ENCODE results near the gene RPA1. TPM values are rescaled to one million over a fixed set of nuclear protein-coding genes. Genes with fewer than 3 reads are reported as not detected.
"Not testable (repeated sequence)": the region's sequence is repeated elsewhere in the genome, so short reads cannot be mapped to it uniquely, and the experiment has no call there.

Gene RPA1
- total and polyA plus RNA-seq, 8 donors = 10.3 to 57.5 (median 23.8) TPM

- no peak for DNase-seq
- Histone ChIP-seq H3K27me3 (no peaks in the 10 kb centered on the region), H3K4me3 (no peak overlapping the region), H3K36me3 (peaks cover 41 to 100% (median 100%) of the 10 kb centered on the region in 4 donors), H3K9me3 (no peaks in the 10 kb centered on the region), H3K27ac (no peak overlapping the region), H3K4me1 (no peaks in the 10 kb centered on the region)
- WGBS, 5 donors = 88 to 96% (median 93%) methylated on average over 14 of the region's 14 CpGs
- intact Hi-C loops (cut with DNase I; ENCODE audit: low total_unique reads) = no loop called here
- TF ChIP-seq POLR2AphosphoS5 (IDR thresholded peaks at IDR 0.05) = no peak
- TF ChIP-seq POLR2A (IDR thresholded peaks at IDR 0.05) = no peak
- no peak for TF ChIP-seq EP300 (IDR thresholded peaks at IDR 0.05)
Observed at GRCh38 chr17:1888741-1889140, 58.9 kb downstream of the RPA1 start.

DNA sequence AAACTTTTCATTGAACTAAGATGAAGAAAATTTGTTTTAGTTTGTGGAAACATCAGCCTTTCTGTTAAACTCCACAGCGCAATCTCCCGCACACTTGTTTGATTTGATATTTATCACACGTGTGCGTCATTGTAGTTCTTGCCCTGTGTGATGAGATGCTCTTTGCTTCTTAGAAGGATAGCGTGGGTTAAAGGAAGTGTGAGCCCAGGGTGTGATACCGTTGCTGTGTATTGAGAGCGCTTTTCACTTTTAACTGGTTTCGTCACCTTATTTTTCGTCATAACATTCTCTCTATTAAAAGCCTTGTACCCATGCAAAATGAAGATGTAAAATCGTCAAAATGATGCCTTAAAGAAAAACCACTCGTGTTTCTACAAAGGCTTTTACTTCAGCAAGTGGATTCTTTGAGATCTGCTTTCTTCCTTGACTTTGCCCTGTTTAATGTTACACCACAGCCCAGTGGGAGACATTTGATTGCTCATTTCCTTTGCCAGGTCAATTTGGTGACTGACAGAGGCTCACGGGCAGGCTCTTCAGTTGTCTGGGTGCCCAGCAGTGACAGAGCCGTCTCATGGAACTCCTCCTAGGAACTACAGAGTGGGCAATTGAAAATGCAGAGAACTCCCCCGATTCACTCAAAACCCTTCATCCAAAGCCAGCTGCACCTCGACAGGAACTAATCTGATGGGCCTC is 61.1 kb downstream of the RPA1 start:
- DNase-seq = no peak
- intact Hi-C loops (cut with DNase I; ENCODE audit: low total_unique reads) = no loop called here
- Histone ChIP-seq H3K36me3 (peaks cover 35 to 100% (median 100%) of the 10 kb centered on the region in 4 donors), H3K9me3 (no peaks in the 10 kb centered on the region), H3K27ac (no peak overlapping the region), H3K4me1 (no peaks in the 10 kb centered on the region), H3K27me3 (no peaks in the 10 kb centered on the region), H3K4me3 (no peak overlapping the region)
- WGBS, 5 donors = 85 to 88% (median 86%) methylated on average over 15 of the region's 15 CpGs
- TF ChIP-seq POLR2A (IDR thresholded peaks at IDR 0.05) = no peak

- Histone ChIP-seq H3K27me3 (no peaks in the 10 kb centered on the region), H3K9me3 (no peaks in the 10 kb centered on the region), H3K36me3 (peaks cover 40 to 99% (median 94%) of the 10 kb centered on the region in 4 donors), H3K27ac (no peak overlapping the region), H3K4me1 (no peaks in the 10 kb centered on the region), H3K4me3 (no peak overlapping the region)
- DNase-seq = no peak
- intact Hi-C loops (cut with DNase I; ENCODE audit: low total_unique reads) = no loop called here
- TF ChIP-seq POLR2AphosphoS5 (IDR thresholded peaks at IDR 0.05) (no peak), CTCF (IDR thresholded peaks at IDR 0.05) (no peak), EP300 (IDR thresholded peaks at IDR 0.05) (no peak), POLR2A (IDR thresholded peaks at IDR 0.05) (no peak)
- WGBS, 5 donors = 77 to 91% (median 83%) methylated on average over 7 of the region's 7 CpGs
Observed at GRCh38 chr17:1894753-1895339, 65.0 kb downstream of the RPA1 start.

- H3K4me3 ChIP-seq; H3K27ac ChIP-seq; H3K9me3 ChIP-seq; H3K27me3 ChIP-seq; intact Hi-C loops (cut with DNase I; ENCODE audit: low total_unique reads); DNase-seq; H3K4me1 ChIP-seq: not testable (repeated sequence)
- whole genome bisulfite sequencing, 5 donors = 93 to 97% (median 95%) methylated on average over 11 of the region's 11 CpGs
- H3K36me3 ChIP-seq = peaks cover 34 to 92% (median 88%) of the 10 kb centered on the region in 4 donors
Observed at GRCh38 chr17:1895479-1895878, 65.7 kb downstream of the RPA1 start.

DNA sequence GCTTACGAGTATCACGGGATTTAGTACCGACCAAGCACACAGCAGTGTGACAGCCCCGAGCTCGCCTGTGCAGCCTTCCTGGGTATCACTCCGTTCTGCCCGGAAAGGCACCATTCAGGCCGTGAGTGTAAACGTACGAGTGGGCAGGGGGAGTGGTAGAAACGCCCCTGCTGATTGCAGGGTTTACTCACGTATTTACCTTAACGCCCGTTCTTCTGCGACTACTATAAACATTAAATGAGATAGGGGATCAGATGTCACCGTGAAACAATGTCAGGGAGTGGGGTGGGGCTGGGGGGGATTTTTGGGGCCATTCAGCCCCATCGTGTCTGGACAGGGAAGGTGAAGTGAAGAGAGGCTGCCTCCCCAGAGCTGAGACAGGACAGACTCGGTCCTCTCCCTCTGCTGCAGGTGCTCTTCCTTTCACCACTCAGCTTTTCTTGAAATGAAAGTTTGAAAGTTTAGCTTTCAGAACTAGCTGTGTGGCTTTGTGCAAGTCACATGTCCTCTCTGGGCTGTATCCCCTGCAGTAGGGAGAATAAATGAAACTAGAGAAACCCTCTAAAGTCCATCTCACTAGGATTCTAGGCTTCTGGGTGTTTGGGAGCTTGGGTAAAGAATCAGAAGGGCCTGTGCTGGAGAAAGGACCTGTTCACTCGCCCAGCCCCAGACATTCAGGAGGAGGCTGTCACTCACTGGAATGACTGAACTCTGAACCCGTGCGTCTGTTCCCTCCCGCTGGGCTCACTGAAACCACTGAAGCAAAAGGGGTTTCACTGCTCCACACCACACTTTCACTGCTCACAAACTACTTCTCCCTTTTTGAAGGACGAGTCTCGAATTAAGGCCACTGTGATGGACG is 66.7 kb downstream of the RPA1 start:
- no peak overlapping the region for H3K4me3 ChIP-seq
- H3K27ac ChIP-seq = no peak overlapping the region
- no peaks in the 10 kb centered on the region for H3K4me1 ChIP-seq
- WGBS, 5 donors = 73 to 85% (median 77%) methylated on average over 24 to 25 of the region's 25 CpGs
- intact Hi-C loops (cut with DNase I; ENCODE audit: low total_unique reads) = no loop called here
- peaks cover 30 to 82% (median 78%) of the 10 kb centered on the region in 4 donors for H3K36me3 ChIP-seq
- no peaks in the 10 kb centered on the region for H3K27me3 ChIP-seq
- TF ChIP-seq EP300 (IDR thresholded peaks at IDR 0.05) = no peak
- TF ChIP-seq CTCF (IDR thresholded peaks at IDR 0.05) = no peak
- no peak for TF ChIP-seq POLR2AphosphoS5 (IDR thresholded peaks at IDR 0.05)
- peak in 1 of 2 donors; percentile 37 for DNase-seq
- no peaks in the 10 kb centered on the region for H3K9me3 ChIP-seq
